Endothelial cell of umbilical vein (primary cell): Measurements from ENCODE around the gene FOXP4.

ENCODE experiments used
- EZH2 ChIP-seq: IDR thresholded peaks from 2 replicates; pipeline ENCODE4 v1.6.1; 2012; ENCODE audit warnings: borderline replicate concordance, low read depth, mild to moderate bottlenecking, moderate library complexity, low read length, inconsistent platforms; ENCODE audit not compliant: severe bottlenecking
- GATA2 ChIP-seq: IDR thresholded peaks from 2 replicates; pipeline ENCODE4 v1.7.0; 2011; ENCODE audit warnings: low read depth, mild to moderate bottlenecking, moderate library complexity, mixed read lengths, low read length; ENCODE audit not compliant: insufficient read length, insufficient read depth
- JUN ChIP-seq: IDR thresholded peaks from 2 replicates; pipeline ENCODE4 v1.6.1; 2011; ENCODE audit warnings: borderline replicate concordance, low read depth; ENCODE audit not compliant: insufficient read length, insufficient read depth
- MAX ChIP-seq: IDR thresholded peaks from 2 replicates; pipeline ENCODE4 v1.6.1; 2011; ENCODE audit not compliant: insufficient read depth, insufficient read length
- MYC ChIP-seq: IDR thresholded peaks from one replicate; pipeline ENCODE4 v1.6.1; 2011; ENCODE audit warnings: mild to moderate bottlenecking, low read depth, low read length
- POLR2A ChIP-seq: IDR thresholded peaks from 2 replicates; pipeline ENCODE4 v1.6.1; 2012; ENCODE audit warnings: low read depth, mild to moderate bottlenecking, control low read depth, low read length
- POLR2AphosphoS5 ChIP-seq: IDR thresholded peaks from 2 replicates; pipeline ENCODE4 v1.6.1; 2012; ENCODE audit warnings: low read depth, mild to moderate bottlenecking, control low read depth, low read length, moderate library complexity; ENCODE audit not compliant: insufficient read depth
- TF ChIP-seq, protein P1 (sequence below), 2 donors: IDR thresholded peaks; 1 replicate in 1 of 2; 2 replicates in 1 of 2; pipeline ENCODE4 v1.5.1; 2011; ENCODE audit warnings: low read length in 2 of 2, mild to moderate bottlenecking in 2 of 2, moderate library complexity in 2 of 2, control low read depth in 1 of 2, inconsistent platforms in 1 of 2, low read depth in 1 of 2; ENCODE audit not compliant: insufficient read depth in 1 of 2; ENCODE audit errors: extremely low read depth in 1 of 2

DNA sequence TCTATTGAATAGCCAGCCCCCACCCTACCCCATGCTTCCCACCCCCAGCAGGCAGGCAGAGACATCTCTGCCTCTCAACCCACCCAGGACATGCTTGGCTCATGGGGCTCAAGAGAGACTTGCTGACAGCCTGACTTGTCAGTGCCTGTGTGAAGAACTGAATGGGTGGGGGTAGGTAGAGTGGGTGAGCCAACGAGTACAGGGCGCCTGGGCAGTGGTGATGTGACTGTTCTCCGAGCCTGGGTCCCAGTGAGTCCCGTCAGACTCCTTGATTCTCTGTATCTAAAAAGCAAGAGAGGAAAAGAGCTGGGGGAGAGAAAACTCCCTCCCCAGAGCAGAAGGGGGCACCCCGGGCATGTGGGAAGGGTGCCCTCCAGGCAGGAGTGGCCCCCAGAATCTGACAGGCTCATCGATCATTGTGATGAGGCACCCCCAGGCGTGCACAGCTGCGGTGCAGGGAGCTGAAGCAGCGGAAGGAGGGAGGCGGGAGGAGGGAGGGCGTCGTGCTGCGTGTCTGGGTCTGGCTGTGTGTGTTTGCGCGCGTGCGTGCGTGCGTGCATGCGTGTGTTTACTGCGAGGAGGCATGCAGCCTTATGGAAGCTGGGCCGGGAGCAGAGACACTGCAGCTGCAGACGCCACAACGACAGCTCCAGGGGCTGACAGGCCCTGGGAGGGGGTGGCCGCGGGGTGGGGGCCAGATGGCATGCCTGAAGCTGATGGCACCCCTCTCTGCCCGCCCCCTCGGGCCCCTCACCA, 40.2 kb downstream of the FOXP4 start:
- TF ChIP-seq, protein P1, sequence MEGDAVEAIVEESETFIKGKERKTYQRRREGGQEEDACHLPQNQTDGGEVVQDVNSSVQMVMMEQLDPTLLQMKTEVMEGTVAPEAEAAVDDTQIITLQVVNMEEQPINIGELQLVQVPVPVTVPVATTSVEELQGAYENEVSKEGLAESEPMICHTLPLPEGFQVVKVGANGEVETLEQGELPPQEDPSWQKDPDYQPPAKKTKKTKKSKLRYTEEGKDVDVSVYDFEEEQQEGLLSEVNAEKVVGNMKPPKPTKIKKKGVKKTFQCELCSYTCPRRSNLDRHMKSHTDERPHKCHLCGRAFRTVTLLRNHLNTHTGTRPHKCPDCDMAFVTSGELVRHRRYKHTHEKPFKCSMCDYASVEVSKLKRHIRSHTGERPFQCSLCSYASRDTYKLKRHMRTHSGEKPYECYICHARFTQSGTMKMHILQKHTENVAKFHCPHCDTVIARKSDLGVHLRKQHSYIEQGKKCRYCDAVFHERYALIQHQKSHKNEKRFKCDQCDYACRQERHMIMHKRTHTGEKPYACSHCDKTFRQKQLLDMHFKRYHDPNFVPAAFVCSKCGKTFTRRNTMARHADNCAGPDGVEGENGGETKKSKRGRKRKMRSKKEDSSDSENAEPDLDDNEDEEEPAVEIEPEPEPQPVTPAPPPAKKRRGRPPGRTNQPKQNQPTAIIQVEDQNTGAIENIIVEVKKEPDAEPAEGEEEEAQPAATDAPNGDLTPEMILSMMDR (IDR thresholded peaks at IDR 0.05; ENCODE audit: extremely low read depth in 1 of 2, insufficient read depth in 1 of 2, low read depth in 1 of 2, low read length in 2 of 2), result no peak
- no peak for TF ChIP-seq POLR2A
- no peak for TF ChIP-seq POLR2AphosphoS5
- no peak for TF ChIP-seq MAX
- TF ChIP-seq GATA2, result no peak
- TF ChIP-seq EZH2, result no peak
- TF ChIP-seq JUN, result no peak
- no peak for TF ChIP-seq MYC
